HG02610 (cell line): ENCODE results near the gene PKD2.
"Not testable (repeated sequence)": the region's sequence is repeated elsewhere in the genome, so short reads cannot be mapped to it uniquely, and the experiment has no call there.

Experiments
- ATAC-seq: cut with Tn5 transposase; IDR thresholded peaks from one replicate; pipeline ENCODE4 v1.9.1; 2021; ENCODE audit warnings: mild to moderate bottlenecking, moderate library complexity; ENCODE audit not compliant: unreplicated experiment

PKD2 gene

DNA sequence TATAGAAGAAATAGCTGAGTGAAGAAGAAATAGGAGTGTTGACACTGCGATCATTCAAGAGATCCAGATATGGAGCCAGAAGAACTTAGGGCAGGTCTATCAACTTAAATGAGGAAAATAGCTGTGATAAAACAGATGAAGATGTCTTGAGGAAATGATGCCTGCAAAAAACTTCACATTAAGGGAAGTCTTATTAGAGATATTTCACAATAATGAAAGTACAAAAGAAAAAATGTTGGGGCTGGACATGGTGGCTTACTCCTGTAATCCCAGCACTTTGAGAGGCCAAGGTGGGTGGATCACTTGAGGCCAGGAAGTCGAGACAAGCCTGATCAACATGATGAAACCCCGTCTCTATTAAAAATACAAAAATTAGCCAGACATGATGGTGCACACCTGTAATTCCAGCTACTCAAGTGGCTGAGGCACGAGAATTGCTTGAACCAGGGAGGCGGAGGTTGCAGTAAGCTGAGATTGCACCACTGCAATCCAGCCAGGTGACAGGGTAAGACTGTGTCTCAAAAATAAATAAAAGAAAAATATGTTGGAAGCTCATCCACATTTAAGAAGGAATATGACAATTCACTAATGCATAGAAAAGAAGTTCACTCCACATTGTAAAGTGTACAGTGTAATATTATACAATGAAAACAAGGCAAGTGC, 56.3 kb downstream of the PKD2 start:
- ATAC-seq = no peak

DNA sequence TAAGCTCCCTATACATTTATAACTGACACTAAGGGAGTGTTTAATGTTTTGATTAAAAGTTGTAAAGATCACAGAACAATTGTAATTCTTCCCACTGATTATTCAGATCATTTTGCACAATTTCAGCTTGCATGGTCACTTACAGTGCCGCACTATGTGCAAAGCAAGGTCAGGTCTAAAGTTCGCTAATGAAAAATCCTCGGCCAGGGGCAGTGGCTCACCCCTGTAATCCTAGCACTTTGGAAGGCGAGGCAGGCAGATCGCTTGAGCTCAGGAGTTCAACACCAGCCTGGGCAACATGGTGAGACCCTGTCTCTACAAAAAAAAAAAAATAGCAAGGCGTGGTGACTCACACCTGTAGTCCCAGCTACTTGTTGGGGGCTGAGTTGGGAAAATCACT, 57.0 kb downstream of the PKD2 start:
- no peak for ATAC-seq

GRCh38 chr4:88070031-88070430, 62.6 kb downstream of the PKD2 start:
- ATAC-seq = no peak

DNA sequence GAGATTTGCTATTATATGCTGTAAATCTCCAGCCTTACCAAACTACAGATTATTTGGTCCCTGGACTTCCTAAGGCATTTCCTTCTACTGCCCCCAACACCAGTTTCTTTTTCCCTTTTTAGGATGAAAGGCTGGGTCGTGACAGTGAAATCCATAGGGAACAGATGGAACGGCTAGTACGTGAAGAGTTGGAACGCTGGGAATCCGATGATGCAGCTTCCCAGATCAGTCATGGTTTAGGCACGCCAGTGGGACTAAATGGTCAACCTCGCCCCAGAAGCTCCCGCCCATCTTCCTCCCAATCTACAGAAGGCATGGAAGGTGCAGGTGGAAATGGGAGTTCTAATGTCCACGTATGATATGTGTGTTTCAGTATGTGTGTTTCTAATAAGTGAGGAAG, 67.9 kb downstream of the PKD2 start:
- ATAC-seq = no peak

DNA sequence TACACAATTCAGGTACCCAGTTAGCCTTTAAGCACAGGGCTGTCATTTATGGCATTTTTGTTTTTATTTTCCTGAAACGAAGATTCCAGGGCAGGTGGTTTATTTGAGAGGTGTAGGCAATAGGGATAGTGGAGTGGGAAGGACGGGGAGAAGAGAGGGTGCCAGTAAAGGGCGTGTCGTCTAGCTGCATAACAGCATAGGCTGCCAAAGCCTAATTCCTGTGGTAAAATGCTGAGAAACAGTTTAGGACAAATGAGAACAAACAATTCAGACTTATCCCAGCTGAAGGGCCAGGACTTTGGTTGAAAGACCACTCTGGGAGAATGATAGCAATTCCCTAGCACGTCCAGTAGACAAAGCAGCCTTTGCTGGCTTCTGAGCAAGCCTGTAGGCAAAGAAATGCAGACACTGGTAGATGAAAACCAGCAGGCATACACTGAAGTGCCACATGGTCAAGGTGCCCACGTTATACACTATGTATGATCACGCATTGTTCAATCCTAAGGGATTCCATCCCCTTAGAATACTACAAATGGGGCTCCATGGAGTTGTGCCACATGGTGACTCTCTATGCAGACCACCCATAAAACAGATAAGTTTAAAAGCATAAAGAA, 70.6 kb downstream of the PKD2 start:
- ATAC-seq = no peak

DNA sequence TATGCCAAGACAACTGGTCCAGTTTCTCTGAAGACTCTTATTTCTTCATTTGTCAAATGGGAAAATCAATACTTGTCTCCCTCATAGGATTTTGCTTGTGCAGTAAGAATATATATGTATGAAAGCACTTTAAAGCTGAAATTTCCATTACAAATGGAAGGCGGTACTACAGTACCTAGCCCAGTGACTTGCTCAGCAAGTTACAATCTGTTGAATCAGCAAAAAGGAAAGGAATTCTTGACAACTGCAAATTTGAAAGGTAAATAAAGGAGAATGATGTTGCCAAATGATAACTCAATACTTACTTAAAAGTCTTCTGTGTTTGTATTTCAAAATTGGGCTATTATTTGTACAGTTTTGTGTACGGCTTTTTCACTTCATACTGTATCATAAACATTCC, 71.1 kb downstream of the PKD2 start:
- ATAC-seq = no peak

- no peak for ATAC-seq
Observed at GRCh38 chr4:88080626-88081025, 73.2 kb downstream of the PKD2 start.

DNA sequence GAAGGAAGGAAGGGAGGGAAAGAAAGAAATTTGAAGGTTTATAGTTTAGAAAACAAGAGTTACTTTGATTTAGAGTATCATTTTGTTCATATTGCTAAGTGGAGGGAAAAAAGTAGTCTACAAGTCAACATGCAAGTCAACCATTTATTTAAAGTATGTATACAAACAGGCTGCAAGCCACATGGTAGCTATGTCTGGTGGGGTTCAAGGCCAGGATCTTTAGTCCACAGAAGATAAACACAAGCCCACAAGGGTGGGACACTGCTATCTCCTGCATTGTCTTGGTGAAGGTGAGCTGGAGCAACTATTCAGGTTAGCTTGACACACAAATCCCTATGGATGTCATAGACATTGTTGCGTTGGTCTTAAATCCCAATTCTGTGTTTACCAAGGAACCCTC, 79.6 kb downstream of the PKD2 start:
- no peak for ATAC-seq

DNA sequence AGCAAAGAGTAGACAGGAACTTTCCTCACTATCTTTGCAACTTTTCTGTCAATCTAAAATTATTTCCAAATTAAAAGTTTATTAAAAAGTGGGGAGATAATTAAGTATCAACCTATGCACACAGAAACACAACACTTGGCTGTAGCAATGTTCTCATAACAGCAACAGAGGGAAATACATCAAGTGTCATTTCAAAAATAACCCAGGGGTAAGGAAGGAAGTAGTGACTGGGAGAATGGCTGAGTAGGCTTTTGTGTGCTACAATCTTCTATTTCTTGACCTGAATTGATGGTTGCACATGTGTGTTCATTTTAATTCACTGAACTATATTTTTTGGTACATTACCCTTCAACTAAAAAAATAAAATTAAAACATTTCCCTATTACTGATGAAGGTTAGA, 83.5 kb downstream of the PKD2 start:
- ATAC-seq = no peak

- no peak for ATAC-seq
Observed at GRCh38 chr4:88091378-88091777, 83.9 kb downstream of the PKD2 start.

DNA sequence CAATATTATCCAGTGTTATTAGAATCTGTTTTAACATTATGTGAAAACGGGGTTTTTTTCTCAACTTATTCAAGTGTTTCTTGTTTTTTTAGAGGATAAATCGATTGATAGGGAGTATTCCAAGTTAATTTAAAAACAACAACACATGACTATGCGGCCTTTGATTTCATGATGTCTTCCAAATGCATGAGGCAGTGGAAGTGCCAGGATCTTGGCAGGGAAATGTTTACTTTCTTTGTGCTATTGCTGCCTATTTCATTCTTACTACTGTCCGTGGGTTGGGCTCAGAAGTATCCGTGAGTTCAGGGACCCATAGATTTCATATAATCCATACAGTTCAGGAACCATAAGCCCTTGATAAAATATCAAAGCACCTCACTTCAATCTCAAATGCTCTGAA, 86.4 kb downstream of the PKD2 start:
- no peak for ATAC-seq

GRCh38 chr4:88097301-88097700, 89.9 kb downstream of the PKD2 start:
- no peak for ATAC-seq

DNA sequence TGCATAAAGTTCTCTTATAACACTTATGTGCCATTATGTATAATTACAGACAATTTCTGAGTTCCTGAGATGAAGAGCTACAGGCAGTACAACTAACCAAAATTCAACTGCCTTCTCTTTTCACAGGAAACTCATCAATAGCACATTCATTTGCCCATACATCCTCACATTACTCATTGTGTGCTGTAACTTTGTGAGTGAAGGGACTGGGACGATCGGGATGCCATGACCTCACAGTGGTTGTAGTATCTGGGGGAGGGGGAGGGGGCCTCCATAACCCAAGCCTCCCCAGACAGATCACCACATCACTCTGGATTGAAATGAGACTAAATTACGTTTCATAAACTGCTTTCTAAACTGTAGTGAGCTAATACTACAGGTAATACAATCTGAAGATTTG, 90.3 kb downstream of the PKD2 start:
- ATAC-seq = no peak

DNA sequence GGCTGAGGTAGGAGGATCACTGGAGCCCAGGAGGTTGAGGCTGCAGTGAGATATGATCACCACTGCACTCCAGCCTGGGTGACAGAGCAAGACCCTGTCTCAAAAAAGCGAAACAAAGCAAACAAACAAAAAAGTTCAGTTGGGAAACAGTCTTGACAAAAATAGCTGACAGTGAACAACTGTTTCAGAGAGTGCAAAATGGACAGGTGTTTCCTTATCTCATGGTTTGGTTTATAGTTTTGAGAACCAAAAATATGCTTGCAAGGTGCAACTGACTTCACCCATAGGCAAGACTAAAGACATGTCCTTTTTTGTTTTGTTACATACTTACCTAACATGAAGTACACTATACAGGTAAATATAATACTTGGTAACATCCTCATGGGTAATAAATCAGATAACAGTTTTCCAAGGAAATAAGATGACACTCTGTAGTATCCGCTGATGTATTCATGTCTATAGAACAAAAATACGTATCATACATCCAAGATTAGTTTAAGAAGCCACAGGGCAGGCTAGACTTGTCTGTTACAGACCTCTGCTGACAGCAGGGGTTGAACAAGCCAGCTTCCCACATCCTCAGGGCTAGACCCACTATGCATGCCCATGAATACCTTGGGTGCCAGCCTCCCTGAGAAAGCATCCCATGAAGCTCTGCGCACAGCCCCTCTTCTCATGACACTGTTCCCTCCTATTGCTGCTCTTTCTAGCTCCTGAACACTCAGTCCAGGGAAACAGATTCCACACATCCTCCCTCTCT, 91.7 kb downstream of the PKD2 start:
- ATAC-seq = no peak

DNA sequence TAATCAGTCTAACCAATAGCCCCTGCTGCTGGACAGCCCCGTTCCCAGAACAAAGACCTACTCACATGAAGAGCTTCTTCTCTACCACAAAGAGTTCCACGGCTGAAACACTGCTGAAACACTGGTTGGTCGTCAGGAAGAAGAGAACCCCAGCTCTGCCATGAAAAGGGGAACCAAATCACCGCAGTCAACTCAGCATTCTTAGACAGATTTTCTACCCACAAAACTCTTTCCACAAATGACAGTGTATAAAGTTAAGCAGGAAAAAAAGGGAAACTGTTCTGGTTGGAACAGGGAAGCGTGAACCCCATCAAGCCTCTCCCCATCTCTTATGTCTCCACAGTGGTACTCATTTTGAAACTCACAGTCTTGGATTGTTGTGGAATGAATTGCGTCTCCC, 93.7 kb downstream of the PKD2 start:
- ATAC-seq = no peak

- ATAC-seq = no peak
Observed at GRCh38 chr4:88102026-88102425, 94.6 kb downstream of the PKD2 start.

DNA sequence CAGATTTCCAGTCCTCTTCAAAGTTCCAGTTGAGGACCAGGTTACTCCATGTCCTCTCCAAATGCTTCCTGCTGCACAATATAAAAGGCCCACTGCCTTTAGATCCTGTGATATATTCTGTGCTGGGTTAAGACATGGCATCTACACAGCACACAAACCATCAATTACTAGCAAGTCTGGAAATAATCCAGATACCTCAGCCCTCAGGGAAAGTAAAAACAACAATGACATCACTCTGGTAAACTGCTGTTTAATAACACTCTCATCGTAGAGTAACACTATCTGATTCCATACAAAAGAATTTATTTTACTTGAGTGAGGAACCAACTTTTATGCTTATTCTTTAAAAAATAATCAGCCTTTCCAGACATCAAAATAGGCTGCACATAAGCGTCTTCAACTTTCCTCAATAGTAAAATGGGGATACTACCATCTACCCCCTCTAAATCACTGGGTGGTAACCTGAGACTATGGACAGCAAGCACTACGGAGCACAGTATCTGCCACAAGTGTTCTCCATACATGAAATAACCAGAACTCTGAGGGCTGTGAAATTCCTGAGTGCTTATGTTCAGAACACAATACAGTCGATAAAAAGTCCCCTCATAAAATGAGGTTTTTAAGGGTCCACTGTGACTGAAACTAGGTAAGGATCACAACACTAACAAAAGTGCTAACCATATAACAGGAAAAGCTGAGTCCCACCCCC, 97.6 kb downstream of the PKD2 start:
- no peak for ATAC-seq

DNA sequence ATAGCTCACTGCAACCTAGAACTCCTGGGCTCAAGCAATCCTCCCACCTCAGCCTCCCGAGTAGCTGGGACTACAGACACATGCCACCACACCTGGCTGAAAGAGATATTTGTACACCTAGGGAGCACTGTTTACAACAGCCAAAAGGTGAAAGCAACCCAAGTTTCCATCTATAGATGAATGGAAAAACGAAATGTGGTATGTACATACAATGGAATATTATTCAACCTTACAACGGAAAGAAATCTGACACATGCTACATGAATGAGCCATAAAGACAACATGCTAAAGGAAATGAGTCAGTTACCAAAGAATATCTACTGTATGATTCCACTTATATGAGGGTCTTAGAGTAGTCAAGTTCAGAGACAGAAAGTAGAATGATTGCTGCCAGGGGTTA, 98.8 kb downstream of the PKD2 start:
- no peak for ATAC-seq

- no peak for ATAC-seq
Observed at GRCh38 chr4:88107406-88108107, 100.1 kb downstream of the PKD2 start.

DNA sequence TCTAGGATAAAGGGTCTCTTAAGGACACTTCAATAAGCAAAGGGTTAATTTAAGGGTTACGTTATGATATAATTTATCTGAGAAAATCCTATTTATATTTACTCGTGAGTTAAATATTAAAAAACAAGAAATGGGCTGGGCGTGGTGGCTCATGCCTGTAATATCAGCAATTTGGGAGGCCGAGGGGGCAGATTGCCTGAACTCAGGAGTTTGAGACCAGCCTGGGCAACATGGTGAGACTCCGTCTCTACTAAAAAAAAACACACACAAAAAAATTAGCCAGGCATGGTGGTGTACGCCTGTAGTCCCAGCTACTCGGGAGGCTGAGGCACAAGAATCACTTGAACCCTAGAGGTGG, 100.7 kb downstream of the PKD2 start:
- ATAC-seq = not testable (repeated sequence)

- ATAC-seq = no peak
Observed at GRCh38 chr4:88108747-88109122, 101.3 kb downstream of the PKD2 start.
